ENCODE data around the gene FBXL15. TPM values are rescaled to one million over a fixed set of nuclear protein-coding genes. Genes with fewer than 3 reads are reported as not detected.

Gene FBXL15
- total and polyA plus RNA-seq, 9 of the 15 experiments (the other 6 are each of a cell fraction or from before 2014, with no cell fraction given) = 0.08 to 25.9 (median 3.5) TPM

- TF ChIP-seq, protein P1, sequence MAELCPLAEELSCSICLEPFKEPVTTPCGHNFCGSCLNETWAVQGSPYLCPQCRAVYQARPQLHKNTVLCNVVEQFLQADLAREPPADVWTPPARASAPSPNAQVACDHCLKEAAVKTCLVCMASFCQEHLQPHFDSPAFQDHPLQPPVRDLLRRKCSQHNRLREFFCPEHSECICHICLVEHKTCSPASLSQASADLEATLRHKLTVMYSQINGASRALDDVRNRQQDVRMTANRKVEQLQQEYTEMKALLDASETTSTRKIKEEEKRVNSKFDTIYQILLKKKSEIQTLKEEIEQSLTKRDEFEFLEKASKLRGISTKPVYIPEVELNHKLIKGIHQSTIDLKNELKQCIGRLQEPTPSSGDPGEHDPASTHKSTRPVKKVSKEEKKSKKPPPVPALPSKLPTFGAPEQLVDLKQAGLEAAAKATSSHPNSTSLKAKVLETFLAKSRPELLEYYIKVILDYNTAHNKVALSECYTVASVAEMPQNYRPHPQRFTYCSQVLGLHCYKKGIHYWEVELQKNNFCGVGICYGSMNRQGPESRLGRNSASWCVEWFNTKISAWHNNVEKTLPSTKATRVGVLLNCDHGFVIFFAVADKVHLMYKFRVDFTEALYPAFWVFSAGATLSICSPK (IDR thresholded peaks at IDR 0.05; ENCODE audit: borderline replicate concordance) = 0 out of 2 replicates have a peak, but pooled peaks have one; percentile 33
- TF ChIP-seq ELK1 (CRISPR knock-in tag; IDR thresholded peaks at IDR 0.05) (no peak), BRD4 (IDR thresholded peaks at IDR 0.05) (no peak), DMBX1 (CRISPR knock-in tag; IDR thresholded peaks at IDR 0.05; ENCODE audit: borderline replicate concordance) (no peak), NFRKB (IDR thresholded peaks at IDR 0.05; ENCODE audit: low read depth) (0 out of 2 replicates have a peak, but pooled peaks have one; percentile 31), CEBPG (CRISPR knock-in tag; IDR thresholded peaks at IDR 0.05) (no peak), CEBPG (tag; conservative IDR thresholded peaks at IDR 0.05 in 1 of 2, IDR thresholded peaks at IDR 0.05 in 1 of 2) (no peak), TRIM28 (IDR thresholded peaks at IDR 0.05) (no peak), BCL6 (CRISPR knock-in tag; IDR thresholded peaks at IDR 0.05) (no peak), ILF3 (IDR thresholded peaks at IDR 0.05; ENCODE audit: borderline replicate concordance) (no peak), POLR2AphosphoS2 (IDR thresholded peaks at IDR 0.05; ENCODE audit: low read length) (0 out of 2 replicates have a peak, but pooled peaks have one; percentile 31), U2AF2 (optimal IDR thresholded peaks at IDR 0.05; ENCODE audit: low read depth, low read length) (no peak), MTA2 (IDR thresholded peaks at IDR 0.05; ENCODE audit: low read depth) (no peak), HDGF (IDR thresholded peaks at IDR 0.05) (no peak), C11orf30 (IDR thresholded peaks at IDR 0.05; ENCODE audit: low read depth) (peak; percentile 94), KLF10 (CRISPR knock-in tag; IDR thresholded peaks at IDR 0.05) (no peak), KLF1 (tag; IDR thresholded peaks at IDR 0.05) (no peak), NFXL1 (CRISPR knock-in tag; IDR thresholded peaks at IDR 0.05) (no peak)
- TF ChIP-seq, protein P2, sequence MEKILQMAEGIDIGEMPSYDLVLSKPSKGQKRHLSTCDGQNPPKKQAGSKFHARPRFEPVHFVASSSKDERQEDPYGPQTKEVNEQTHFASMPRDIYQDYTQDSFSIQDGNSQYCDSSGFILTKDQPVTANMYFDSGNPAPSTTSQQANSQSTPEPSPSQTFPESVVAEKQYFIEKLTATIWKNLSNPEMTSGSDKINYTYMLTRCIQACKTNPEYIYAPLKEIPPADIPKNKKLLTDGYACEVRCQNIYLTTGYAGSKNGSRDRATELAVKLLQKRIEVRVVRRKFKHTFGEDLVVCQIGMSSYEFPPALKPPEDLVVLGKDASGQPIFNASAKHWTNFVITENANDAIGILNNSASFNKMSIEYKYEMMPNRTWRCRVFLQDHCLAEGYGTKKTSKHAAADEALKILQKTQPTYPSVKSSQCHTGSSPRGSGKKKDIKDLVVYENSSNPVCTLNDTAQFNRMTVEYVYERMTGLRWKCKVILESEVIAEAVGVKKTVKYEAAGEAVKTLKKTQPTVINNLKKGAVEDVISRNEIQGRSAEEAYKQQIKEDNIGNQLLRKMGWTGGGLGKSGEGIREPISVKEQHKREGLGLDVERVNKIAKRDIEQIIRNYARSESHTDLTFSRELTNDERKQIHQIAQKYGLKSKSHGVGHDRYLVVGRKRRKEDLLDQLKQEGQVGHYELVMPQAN (IDR thresholded peaks at IDR 0.05; ENCODE audit: borderline replicate concordance) = peak; percentile 71; the same call in 1 of the 2 replicates
- TF ChIP-seq, protein P3, sequence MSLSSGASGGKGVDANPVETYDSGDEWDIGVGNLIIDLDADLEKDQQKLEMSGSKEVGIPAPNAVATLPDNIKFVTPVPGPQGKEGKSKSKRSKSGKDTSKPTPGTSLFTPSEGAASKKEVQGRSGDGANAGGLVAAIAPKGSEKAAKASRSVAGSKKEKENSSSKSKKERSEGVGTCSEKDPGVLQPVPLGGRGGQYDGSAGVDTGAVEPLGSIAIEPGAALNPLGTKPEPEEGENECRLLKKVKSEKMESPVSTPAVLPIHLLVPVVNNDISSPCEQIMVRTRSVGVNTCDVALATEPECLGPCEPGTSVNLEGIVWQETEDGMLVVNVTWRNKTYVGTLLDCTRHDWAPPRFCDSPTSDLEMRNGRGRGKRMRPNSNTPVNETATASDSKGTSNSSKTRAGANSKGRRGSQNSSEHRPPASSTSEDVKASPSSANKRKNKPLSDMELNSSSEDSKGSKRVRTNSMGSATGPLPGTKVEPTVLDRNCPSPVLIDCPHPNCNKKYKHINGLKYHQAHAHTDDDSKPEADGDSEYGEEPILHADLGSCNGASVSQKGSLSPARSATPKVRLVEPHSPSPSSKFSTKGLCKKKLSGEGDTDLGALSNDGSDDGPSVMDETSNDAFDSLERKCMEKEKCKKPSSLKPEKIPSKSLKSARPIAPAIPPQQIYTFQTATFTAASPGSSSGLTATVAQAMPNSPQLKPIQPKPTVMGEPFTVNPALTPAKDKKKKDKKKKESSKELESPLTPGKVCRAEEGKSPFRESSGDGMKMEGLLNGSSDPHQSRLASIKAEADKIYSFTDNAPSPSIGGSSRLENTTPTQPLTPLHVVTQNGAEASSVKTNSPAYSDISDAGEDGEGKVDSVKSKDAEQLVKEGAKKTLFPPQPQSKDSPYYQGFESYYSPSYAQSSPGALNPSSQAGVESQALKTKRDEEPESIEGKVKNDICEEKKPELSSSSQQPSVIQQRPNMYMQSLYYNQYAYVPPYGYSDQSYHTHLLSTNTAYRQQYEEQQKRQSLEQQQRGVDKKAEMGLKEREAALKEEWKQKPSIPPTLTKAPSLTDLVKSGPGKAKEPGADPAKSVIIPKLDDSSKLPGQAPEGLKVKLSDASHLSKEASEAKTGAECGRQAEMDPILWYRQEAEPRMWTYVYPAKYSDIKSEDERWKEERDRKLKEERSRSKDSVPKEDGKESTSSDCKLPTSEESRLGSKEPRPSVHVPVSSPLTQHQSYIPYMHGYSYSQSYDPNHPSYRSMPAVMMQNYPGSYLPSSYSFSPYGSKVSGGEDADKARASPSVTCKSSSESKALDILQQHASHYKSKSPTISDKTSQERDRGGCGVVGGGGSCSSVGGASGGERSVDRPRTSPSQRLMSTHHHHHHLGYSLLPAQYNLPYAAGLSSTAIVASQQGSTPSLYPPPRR (CRISPR knock-in tag; IDR thresholded peaks at IDR 0.05; ENCODE audit: borderline replicate concordance) = no peak
These were observed at the start of gene FBXL15 (continued) for GRCh38 chr10:102420714-102421506.
